ENCODE data around the gene CNKSR2. TPM values are rescaled to one million over a fixed set of nuclear protein-coding genes. Genes with fewer than 3 reads are reported as not detected.

Gene CNKSR2
- total and polyA plus RNA-seq, 2 donors: 1.2 to 16.1 TPM

GRCh38 chrX:21656587-21657317 lies 282.5 kb downstream of the CNKSR2 start:
- H3K36me3 ChIP-seq (ENCODE audit: insufficient read depth): no peaks in the 10 kb centered on the region
- H3K27ac ChIP-seq (ENCODE audit: low read depth): no peak overlapping the region
- H3K4me1 ChIP-seq (ENCODE audit: insufficient read depth): no peaks in the 10 kb centered on the region
- H3K4me3 ChIP-seq (ENCODE audit: low read depth, low read length): no peak overlapping the region
- 67% methylated on average over 61 of the region's 61 CpGs for WGBS
- no peak for DNase-seq (ENCODE audit: extremely low spot score)

DNA sequence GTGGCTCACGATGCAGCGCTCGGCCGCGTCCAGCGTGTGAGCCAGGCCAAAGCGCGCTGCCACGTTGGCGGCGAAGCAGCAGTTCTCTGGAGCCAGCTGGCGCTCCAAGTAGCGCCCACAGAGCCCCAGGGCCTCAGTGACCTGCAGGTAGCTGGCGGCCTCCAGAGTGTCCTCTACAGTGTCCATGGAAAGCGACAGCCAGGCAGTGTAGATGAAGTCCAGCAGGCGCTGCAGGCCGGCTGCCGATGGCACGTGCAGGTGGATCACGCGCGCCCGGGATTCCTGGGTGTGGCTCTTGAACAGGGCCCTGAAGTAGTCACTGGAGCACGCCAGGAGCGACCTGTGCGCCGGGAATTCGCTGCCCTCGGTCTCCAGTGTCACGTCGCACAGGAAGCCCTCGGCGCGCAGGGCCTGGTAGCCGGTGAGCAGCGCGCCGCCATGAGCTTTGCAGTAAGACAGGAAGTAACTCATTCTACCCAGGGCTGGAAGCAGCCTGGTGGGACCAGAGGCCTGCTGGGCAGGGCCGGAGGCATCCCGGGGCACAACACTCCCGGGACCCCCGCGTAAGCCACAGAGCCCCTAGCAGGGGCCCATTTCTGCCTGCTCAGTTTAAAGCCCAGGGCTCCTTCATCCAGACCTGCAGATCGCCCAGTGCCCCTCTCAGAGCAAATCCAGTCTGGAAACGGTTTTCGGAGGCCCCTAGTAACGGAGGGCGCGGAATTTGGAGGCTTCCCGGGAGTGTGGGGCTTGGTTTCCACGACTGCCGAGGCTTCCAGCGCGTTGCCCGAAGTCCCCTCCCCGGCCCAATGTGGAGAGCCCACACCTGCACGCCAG lies 283.3 kb downstream of the CNKSR2 start:
- H3K4me3 ChIP-seq (ENCODE audit: low read depth, low read length): no peak overlapping the region
- WGBS: 61% methylated on average over 57 of the region's 57 CpGs
- DNase-seq (ENCODE audit: extremely low spot score): no peak

GRCh38 chrX:21658152-21658737 lies 284.0 kb downstream of the CNKSR2 start, which contains the start of gene KLHL34:
Gene KLHL34 (minus strand): TSS chrX:21658330. CDS start chrX:21657788, 542 bp downstream.
- H3K27ac ChIP-seq (ENCODE audit: low read depth): no peak within 1 kb of the TSS
- no peak within 1 kb of the TSS for H3K4me3 ChIP-seq (ENCODE audit: low read depth, low read length)
- H3K36me3 ChIP-seq (ENCODE audit: insufficient read depth): no peaks in the 10 kb centered on the region

More for the DNA sequence above, 283.3 kb downstream of the CNKSR2 start:
- Histone ChIP-seq H3K36me3 (ENCODE audit: insufficient read depth) (no peaks in the 10 kb centered on the region), H3K4me1 (ENCODE audit: insufficient read depth) (no peaks in the 10 kb centered on the region), H3K27ac (ENCODE audit: low read depth) (no peak overlapping the region)

DNA sequence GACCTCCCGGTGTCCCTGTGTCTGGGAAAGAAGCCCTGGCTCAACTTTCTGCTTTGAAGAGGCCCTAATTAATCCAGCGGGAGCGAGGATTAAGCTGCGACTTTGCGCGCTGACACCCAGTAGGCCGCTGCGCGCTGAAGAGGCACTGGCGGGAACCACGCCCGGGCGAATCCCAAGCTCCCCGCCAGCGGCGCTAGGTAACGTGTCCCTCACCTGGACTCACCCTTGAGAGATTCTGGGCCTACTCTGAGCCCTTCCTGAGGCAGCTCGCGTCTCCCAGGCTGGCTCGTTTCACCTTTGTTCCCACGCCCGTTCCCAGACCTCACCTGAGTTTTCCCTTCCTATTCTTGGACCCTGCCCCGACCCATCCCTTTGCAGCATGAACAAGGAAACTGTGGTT lies 284.5 kb downstream of the CNKSR2 start:
- 38% methylated on average over 23 of the region's 23 CpGs for WGBS

More at GRCh38 chrX:21658152-21658737, 284.0 kb downstream of the CNKSR2 start, which contains the start of gene KLHL34:
- WGBS: 6% methylated on average over 60 of the region's 60 CpGs
- no peaks in the 10 kb centered on the region for H3K4me1 ChIP-seq (ENCODE audit: insufficient read depth)
- DNase-seq (ENCODE audit: extremely low spot score): no peak

GRCh38 chrX:21659320-21659719 lies 285.1 kb downstream of the CNKSR2 start:
- no peak overlapping the region for H3K4me3 ChIP-seq (ENCODE audit: low read depth, low read length)
- no peak overlapping the region for H3K27ac ChIP-seq (ENCODE audit: low read depth)
- 88% methylated on average over 3 of the region's 3 CpGs for WGBS

More for the DNA sequence above, 284.5 kb downstream of the CNKSR2 start:
- no peaks in the 10 kb centered on the region for H3K4me1 ChIP-seq (ENCODE audit: insufficient read depth)
- H3K4me3 ChIP-seq (ENCODE audit: low read depth, low read length): no peak overlapping the region
- no peaks in the 10 kb centered on the region for H3K36me3 ChIP-seq (ENCODE audit: insufficient read depth)
- no peak overlapping the region for H3K27ac ChIP-seq (ENCODE audit: low read depth)
- DNase-seq (ENCODE audit: extremely low spot score): no peak

GRCh38 chrX:21660156-21660555 lies 285.9 kb downstream of the CNKSR2 start:
- no peak for DNase-seq (ENCODE audit: extremely low spot score)
- Histone ChIP-seq H3K4me3 (ENCODE audit: low read depth, low read length) (no peak overlapping the region), H3K27ac (ENCODE audit: low read depth) (no peak overlapping the region), H3K36me3 (ENCODE audit: insufficient read depth) (no peaks in the 10 kb centered on the region), H3K4me1 (ENCODE audit: insufficient read depth) (no peaks in the 10 kb centered on the region)
- WGBS: 90% methylated on average over 2 of the region's 2 CpGs

More at GRCh38 chrX:21659320-21659719, 285.1 kb downstream of the CNKSR2 start:
- no peaks in the 10 kb centered on the region for H3K36me3 ChIP-seq (ENCODE audit: insufficient read depth)
- DNase-seq (ENCODE audit: extremely low spot score): no peak
- H3K4me1 ChIP-seq (ENCODE audit: insufficient read depth): no peaks in the 10 kb centered on the region

DNA sequence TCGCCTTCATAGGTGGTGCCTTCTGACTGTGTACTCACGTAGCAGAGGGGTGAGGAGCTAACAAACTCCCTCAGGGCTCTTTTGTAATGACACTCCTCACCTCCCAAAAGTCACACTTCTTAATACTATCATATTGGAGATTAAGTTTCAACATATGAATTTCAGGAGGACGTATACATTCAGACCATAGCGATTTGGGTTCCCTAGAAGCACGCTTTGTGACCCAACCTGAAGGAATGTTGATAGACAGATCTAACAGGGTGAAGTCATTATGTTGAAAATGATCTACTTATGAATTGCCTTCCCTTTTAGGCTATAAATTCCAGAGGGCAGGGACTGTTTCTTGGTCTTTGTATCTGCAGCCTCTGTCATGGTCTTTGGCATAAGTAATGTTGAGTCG lies 287.1 kb downstream of the CNKSR2 start:
- H3K27ac ChIP-seq (ENCODE audit: low read depth): no peak overlapping the region
- DNase-seq (ENCODE audit: extremely low spot score): no peak
- 79% methylated on average over 6 of the region's 6 CpGs for WGBS
- no peak overlapping the region for H3K4me3 ChIP-seq (ENCODE audit: low read depth, low read length)
- H3K4me1 ChIP-seq (ENCODE audit: insufficient read depth): no peaks in the 10 kb centered on the region
- H3K36me3 ChIP-seq (ENCODE audit: insufficient read depth): no peaks in the 10 kb centered on the region

- no peak for DNase-seq (ENCODE audit: extremely low spot score)
- Histone ChIP-seq H3K4me3 (ENCODE audit: low read depth, low read length) (no peak overlapping the region), H3K27ac (ENCODE audit: low read depth) (no peak overlapping the region), H3K4me1 (ENCODE audit: insufficient read depth) (no peaks in the 10 kb centered on the region), H3K36me3 (ENCODE audit: insufficient read depth) (no peaks in the 10 kb centered on the region)
- 86% methylated on average over 4 of the region's 4 CpGs for WGBS
These were observed 288.5 kb downstream of the CNKSR2 start for GRCh38 chrX:21662761-21663160.

DNA sequence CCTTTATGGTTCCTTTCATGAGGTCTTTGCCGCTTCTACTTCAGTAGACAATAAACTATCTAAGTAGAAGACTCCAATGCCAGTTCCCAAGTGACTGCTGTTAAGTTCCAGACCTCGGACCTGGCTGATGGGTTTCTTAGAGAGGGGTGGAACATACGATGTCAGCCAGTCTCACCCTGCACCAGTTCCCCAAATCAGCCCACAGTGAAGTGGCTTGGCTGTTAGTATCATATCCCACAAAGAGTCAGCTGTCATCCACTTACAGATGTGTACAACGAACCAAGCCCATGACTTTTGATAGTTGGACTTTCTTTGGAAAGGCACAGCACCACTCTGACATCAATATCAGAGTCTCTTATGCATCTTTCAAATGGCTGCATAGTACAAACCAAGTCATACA lies 292.0 kb downstream of the CNKSR2 start:
- no peak overlapping the region for H3K27ac ChIP-seq (ENCODE audit: low read depth)
- DNase-seq (ENCODE audit: extremely low spot score): no peak
- H3K4me3 ChIP-seq (ENCODE audit: low read depth, low read length): no peak overlapping the region
- 86% methylated on average over 4 of the region's 4 CpGs for WGBS
- no peaks in the 10 kb centered on the region for H3K4me1 ChIP-seq (ENCODE audit: insufficient read depth)
- H3K36me3 ChIP-seq (ENCODE audit: insufficient read depth): no peaks in the 10 kb centered on the region

- DNase-seq (ENCODE audit: extremely low spot score): no peak
- H3K36me3 ChIP-seq (ENCODE audit: insufficient read depth): no peaks in the 10 kb centered on the region
- 87% methylated on average over 4 of the region's 4 CpGs for WGBS
- H3K27ac ChIP-seq (ENCODE audit: low read depth): no peak overlapping the region
- no peaks in the 10 kb centered on the region for H3K4me1 ChIP-seq (ENCODE audit: insufficient read depth)
- H3K4me3 ChIP-seq (ENCODE audit: low read depth, low read length): no peak overlapping the region
These were observed 292.5 kb downstream of the CNKSR2 start for GRCh38 chrX:21666679-21667078.

DNA sequence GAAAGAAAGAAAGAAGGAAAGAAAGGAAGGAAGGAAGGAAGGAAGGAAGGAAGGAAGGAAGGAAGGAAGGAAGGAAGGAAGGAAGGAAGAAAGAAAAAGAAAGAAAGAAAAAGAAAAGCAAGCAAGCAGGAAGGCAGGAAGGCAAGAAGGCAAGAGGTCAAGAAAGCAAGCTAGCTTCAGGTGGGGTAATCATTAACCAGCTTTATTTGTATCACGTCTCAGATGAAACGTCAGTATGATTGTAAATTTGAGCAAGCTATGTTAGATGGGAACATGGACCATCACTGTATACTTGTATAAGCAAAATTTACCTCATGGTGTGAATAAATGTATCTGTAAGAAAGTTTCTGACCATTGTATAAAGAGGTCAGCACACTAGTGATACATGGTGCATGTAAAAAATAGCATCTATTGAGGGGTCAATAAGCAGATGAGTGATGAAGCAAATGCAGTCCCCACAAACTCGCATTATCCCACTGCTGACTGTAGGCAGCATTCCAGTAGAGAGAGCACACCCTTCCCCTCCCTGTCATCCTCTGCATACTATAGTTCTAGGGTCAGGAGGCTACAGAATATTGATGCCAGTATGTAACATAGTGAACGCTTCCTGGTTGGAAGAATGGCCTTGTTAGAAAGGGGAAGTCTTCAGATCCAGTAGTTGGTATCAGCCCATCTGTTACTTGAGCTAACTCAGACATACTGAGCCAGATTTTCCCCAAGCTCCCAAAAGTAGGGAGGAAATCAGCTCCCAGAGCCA lies 300.4 kb downstream of the CNKSR2 start:
- DNase-seq (ENCODE audit: extremely low spot score): no peak
- Histone ChIP-seq H3K4me3 (ENCODE audit: low read depth, low read length) (no peak overlapping the region), H3K4me1 (ENCODE audit: insufficient read depth) (no peaks in the 10 kb centered on the region), H3K36me3 (ENCODE audit: insufficient read depth) (no peaks in the 10 kb centered on the region), H3K27ac (ENCODE audit: low read depth) (no peak overlapping the region)
- 80% methylated on average over 4 of the region's 4 CpGs for WGBS

DNA sequence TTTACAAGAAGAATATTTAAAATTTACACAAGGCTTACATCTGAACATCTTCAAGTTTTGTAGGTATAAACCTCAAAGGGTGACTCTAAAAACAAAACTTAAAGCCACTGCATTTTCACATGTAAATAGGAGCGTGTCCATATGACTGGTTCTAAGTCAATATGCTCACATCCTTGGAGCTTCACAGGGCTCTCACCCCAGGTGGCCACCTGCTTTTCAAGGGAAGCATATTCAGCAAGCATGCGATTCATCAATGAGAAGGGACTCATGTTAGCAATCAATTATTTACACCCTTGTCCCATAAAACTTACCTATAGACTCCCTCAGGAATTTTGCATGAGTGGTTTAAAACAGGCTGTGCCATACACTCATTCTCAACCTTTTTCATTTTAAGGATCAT lies 301.7 kb downstream of the CNKSR2 start:
- Histone ChIP-seq H3K4me3 (ENCODE audit: low read depth, low read length) (no peak overlapping the region), H3K27ac (ENCODE audit: low read depth) (no peak overlapping the region), H3K36me3 (ENCODE audit: insufficient read depth) (no peaks in the 10 kb centered on the region), H3K4me1 (ENCODE audit: insufficient read depth) (no peaks in the 10 kb centered on the region)
- DNase-seq (ENCODE audit: extremely low spot score): no peak
- 42% methylated on average over 2 of the region's 2 CpGs for WGBS

DNA sequence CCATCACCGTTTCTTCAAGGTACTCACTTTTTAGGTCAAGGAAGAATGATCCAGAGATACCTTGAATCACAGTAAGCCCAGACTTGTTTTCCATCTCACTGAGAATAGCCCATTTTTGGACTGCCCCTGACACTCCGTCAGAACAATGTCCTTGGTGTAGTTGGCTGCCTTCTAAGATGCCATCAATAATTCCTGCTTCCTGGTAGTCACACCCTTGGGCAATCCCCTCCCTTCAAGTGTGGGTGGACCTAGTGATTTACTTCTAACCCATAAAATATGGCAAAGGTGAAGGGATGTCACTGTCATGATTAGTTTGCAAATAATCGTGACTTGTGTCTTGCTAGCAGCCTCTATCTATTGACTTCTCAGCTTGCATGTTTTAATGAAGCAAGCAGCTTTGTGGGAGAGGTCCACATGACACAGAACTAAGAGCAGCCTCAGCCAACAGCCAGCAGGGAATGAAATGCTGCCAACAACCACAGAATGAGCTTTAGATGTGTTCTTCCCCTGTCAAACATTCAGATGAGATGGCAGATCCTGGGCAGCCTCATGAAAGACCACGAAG lies 303.9 kb downstream of the CNKSR2 start:
- no peak for DNase-seq (ENCODE audit: extremely low spot score)
- H3K4me3 ChIP-seq (ENCODE audit: low read depth, low read length): no peak overlapping the region
- no peak overlapping the region for H3K27ac ChIP-seq (ENCODE audit: low read depth)
- no peaks in the 10 kb centered on the region for H3K36me3 ChIP-seq (ENCODE audit: insufficient read depth)
- 82% methylated on average over 4 of the region's 4 CpGs for WGBS
- H3K4me1 ChIP-seq (ENCODE audit: insufficient read depth): no peaks in the 10 kb centered on the region

All from urinary bladder (tissue), 4 donors.